WI38 (cell line): ENCODE measurements around the gene ACADSB.

Source experiments
- H3K4me3 ChIP-seq: 2 replicates; pipeline ENCODE4 v1.5.1; 2011; ENCODE audit warnings: low read depth, mild to moderate bottlenecking, control low read depth, low read length
- TF ChIP-seq, protein P1 (sequence below): IDR thresholded peaks from 2 replicates; pipeline ENCODE4 v1.5.1; 2012; ENCODE audit warnings: low read depth, mild to moderate bottlenecking, control low read depth, low read length

The ACADSB gene

DNA sequence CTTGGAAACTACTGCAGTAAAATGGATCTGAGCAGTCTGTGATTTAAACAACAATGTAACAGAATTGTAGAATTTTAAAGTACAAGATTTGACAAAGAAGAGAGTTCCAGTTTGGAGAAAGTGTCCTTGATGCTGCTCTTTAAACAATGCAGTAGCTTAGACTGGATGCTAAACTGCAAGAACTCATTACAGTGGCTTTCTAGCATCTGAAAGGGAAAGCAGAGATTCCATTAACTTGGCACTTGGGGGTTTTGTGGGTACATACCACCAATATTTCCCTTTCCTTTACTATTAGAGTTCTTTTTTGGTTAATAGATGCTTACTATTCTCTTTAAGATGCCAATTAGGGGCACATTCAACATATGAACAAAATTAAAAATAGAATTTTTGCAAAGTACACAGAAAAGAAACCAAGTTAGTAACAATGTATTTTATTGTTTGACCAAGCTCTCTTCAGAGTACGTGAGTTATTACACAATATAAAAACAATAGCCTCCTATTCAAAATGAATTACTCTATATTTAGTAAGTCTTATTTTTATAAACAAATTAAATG lies 16.7 kb upstream of the ACADSB start:
- H3K4me3 ChIP-seq: no peak overlapping the region
- TF ChIP-seq, protein P1, sequence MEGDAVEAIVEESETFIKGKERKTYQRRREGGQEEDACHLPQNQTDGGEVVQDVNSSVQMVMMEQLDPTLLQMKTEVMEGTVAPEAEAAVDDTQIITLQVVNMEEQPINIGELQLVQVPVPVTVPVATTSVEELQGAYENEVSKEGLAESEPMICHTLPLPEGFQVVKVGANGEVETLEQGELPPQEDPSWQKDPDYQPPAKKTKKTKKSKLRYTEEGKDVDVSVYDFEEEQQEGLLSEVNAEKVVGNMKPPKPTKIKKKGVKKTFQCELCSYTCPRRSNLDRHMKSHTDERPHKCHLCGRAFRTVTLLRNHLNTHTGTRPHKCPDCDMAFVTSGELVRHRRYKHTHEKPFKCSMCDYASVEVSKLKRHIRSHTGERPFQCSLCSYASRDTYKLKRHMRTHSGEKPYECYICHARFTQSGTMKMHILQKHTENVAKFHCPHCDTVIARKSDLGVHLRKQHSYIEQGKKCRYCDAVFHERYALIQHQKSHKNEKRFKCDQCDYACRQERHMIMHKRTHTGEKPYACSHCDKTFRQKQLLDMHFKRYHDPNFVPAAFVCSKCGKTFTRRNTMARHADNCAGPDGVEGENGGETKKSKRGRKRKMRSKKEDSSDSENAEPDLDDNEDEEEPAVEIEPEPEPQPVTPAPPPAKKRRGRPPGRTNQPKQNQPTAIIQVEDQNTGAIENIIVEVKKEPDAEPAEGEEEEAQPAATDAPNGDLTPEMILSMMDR: no peak

DNA sequence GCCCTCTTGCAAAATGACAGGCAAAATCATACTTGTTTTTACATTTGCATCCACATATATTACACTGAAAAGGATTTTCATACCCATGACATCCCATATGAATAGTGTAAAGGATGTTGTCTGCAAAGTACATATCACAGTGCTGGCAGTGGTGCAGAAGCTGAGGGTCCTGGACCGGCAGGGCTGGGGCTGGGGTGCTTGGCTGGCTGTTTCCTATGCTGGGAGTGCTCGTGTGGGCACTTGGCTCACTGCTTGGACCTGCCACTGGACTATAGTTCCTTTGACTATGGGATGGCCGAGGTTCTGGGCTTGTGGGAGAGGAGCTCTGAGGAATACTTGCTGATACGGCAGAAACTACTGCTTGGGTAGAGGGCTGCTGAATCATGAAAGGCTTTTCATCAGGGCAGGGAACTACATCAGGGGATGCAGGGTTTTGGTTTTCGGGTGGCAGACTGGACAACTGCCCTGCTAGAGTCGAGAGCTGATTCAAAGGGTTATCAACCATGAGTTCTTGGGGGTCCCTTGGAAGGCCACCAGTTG lies 14.9 kb upstream of the ACADSB start:
- H3K4me3 ChIP-seq: no peak overlapping the region
- TF ChIP-seq, protein P1: no peak

DNA sequence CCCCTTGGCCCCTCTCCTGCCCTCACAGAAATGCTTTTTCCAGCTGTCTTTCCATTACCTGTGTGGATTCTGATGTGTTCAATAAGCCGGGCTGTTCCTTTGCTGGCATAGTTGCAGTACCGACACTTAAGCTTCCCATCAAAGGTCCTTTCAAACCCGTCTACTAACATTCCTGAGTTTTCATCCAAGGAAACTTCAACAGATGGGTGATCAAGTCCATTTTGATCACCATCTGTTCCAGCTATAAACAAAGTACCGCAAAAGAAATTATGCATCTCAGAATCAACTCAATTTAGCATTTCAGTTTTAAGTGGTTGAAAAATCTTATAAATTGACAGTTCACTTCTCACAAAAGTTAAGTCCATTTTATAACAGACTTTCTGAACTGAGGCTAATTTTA lies 12.9 kb upstream of the ACADSB start:
- no peak overlapping the region for H3K4me3 ChIP-seq
- TF ChIP-seq, protein P1: no peak

DNA sequence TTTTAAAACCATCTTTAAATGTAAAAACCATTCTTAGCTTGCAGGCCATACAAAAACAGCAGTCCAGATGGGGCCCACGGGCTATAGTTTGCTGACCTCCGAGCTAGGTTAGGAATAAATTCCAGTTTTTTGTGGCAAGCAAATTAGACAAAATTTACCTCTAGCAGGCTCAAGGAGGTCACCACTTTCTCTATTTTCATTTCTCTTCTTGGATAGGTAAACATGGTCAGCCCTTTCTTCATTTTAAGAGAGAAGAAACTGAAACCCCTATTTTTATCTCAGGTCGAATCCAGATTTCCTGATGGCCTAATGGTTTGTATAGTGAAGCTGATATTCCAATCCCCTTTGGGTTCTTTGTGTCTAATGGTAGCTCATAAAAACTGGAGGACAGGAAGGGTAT lies 10.9 kb upstream of the ACADSB start:
- TF ChIP-seq, protein P1: no peak
- no peak overlapping the region for H3K4me3 ChIP-seq

DNA sequence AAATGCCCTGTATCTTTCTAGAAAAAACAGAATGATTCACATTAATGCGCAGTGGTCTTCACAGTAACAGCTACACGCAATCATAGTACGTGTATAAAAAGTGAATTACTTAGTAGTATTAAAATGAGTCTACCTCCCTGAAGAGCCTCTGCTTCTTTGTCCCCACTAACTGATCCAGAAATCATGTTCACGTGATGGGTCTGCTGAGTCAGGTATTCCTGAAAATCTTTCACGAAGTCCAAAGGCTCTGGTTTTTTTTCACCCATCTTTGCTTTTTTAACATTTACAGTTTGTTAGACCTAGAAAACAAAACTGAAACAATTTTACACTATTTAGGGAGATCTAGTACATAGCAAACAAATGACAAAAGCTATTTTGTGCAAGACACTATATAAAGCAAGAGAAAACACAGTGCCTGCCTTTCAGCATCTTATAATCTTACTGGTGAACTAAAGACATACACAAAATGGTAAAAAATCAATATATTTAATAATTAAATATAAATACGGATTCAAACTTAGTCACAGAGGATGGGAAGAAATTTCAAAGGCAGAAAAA lies 10.4 kb upstream of the ACADSB start:
- TF ChIP-seq, protein P1: no peak
- no peak overlapping the region for H3K4me3 ChIP-seq

DNA sequence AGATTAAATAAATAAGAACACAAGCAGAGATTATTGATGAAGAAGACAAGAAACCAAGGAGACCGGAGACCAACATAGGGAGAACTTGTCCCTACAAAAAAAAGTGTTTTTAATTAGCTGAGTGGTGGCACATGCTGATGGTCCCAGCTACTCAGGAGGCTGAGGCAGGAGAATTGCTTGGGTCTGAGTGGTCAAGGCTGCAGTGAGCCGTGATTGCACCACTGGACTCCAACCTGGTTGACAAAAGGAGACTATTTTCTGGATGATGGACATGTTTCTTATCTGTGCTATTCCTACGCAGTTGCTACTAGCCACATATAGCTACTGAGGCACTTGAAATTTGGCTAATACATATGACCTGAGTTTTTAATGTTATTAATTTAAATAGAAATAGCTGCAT lies 9.9 kb upstream of the ACADSB start:
- no peak overlapping the region for H3K4me3 ChIP-seq
- TF ChIP-seq, protein P1: no peak

DNA sequence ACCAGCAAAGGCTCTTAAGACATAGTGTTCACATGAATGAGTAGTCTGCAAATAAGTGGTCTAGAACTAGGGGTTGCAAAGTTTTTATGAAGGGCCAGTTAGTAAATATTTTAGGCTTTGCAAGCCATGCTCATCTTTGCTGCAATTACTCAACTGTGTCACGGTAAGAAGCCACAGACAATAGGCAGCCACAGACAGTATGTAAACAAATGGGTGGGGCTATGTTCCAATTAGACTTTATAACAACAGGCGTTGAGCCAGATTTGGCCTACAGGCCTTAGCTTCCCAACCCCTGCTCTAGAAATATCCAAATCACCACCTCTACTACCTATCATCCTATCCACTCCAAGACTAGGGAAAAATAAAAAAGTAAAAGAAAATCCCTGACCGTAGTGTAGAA lies 9.5 kb upstream of the ACADSB start:
- H3K4me3 ChIP-seq: no peak overlapping the region
- TF ChIP-seq, protein P1: no peak
